Kidney epithelial cell (primary cell): ENCODE data around the gene SLC16A10. TPM values are rescaled to one million over a fixed set of nuclear protein-coding genes. Genes with fewer than 3 reads are reported as not detected.
"Not testable (repeated sequence)": the region's sequence is repeated elsewhere in the genome, so short reads cannot be mapped to it uniquely, and the experiment has no call there.

ENCODE experiments used
- DNase-seq: peaks from one replicate; pipeline ENCODE4 v3.0.0-alpha.2; 2010; ENCODE audit warnings: low read depth
- H3K27me3 ChIP-seq: 2 replicates; pipeline ENCODE4 v1.6.0; 2011; ENCODE audit warnings: low read length; ENCODE audit not compliant: control insufficient read depth, insufficient read depth
- H3K36me3 ChIP-seq: 2 replicates; pipeline ENCODE4 v1.5.1; 2011; ENCODE audit warnings: low read length; ENCODE audit not compliant: control insufficient read depth, insufficient read depth
- H3K4me3 ChIP-seq: 2 replicates; pipeline ENCODE4 v1.5.1; 2011; ENCODE audit warnings: low read depth, mild to moderate bottlenecking, control low read depth, low read length
- CTCF ChIP-seq: IDR thresholded peaks from 2 replicates; pipeline ENCODE4 v1.5.1; 2011; ENCODE audit warnings: mild to moderate bottlenecking, moderate library complexity, low read length, control low read depth, inconsistent platforms; ENCODE audit not compliant: insufficient read depth, poor library complexity, severe bottlenecking
- total RNA-seq: library from RNA; depleted of rRNA; stranded (reverse); fragments of >200 nt; gene quantifications from 2 replicates; pipeline ENCODE4 v1.2.3, GENCODE V29; 2015

SLC16A10 gene
- total RNA-seq, 1 donor from 2014 or later = 1.0 TPM

GRCh38 chr6:111052171-111052570 lies 35.1 kb upstream of the SLC16A10 start:
- no peak for DNase-seq
- H3K36me3 ChIP-seq = no peaks in the 10 kb centered on the region
- H3K27me3 ChIP-seq = no peaks in the 10 kb centered on the region
- no peak for TF ChIP-seq CTCF
- no peak overlapping the region for H3K4me3 ChIP-seq

GRCh38 chr6:111057074-111057752 lies 30.1 kb upstream of the SLC16A10 start:
- H3K36me3 ChIP-seq = no peaks in the 10 kb centered on the region
- no peak overlapping the region for H3K4me3 ChIP-seq
- no peaks in the 10 kb centered on the region for H3K27me3 ChIP-seq
- DNase-seq = no peak
- TF ChIP-seq CTCF = peak; percentile 77

- TF ChIP-seq CTCF = no peak
- Histone ChIP-seq H3K27me3 (no peaks in the 10 kb centered on the region), H3K36me3 (no peaks in the 10 kb centered on the region), H3K4me3 (no peak overlapping the region)
- no peak for DNase-seq
Measured at GRCh38 chr6:111061508-111061907, 25.8 kb upstream of the SLC16A10 start.

- H3K36me3 ChIP-seq, DNase-seq, H3K4me3 ChIP-seq, H3K27me3 ChIP-seq: not testable (repeated sequence)
Measured at GRCh38 chr6:111061985-111062384, 25.3 kb upstream of the SLC16A10 start.

GRCh38 chr6:111062860-111063259 lies 24.4 kb upstream of the SLC16A10 start:
- not testable (repeated sequence) for H3K4me3 ChIP-seq, H3K36me3 ChIP-seq, DNase-seq, H3K27me3 ChIP-seq

GRCh38 chr6:111068109-111068865 lies 19.0 kb upstream of the SLC16A10 start:
- no peak for DNase-seq
- Histone ChIP-seq H3K36me3 (no peaks in the 10 kb centered on the region), H3K27me3 (no peaks in the 10 kb centered on the region), H3K4me3 (no peak overlapping the region)
- no peak for TF ChIP-seq CTCF

GRCh38 chr6:111068866-111069234 lies 18.5 kb upstream of the SLC16A10 start:
- Histone ChIP-seq H3K27me3 (no peaks in the 10 kb centered on the region), H3K4me3 (no peak overlapping the region)
- no peak for DNase-seq

More at GRCh38 chr6:111068866-111069234, 18.5 kb upstream of the SLC16A10 start:
- H3K36me3 ChIP-seq = no peaks in the 10 kb centered on the region
- TF ChIP-seq CTCF = no peak
